Uterus (tissue), 4 donors: ENCODE results near the gene CEMIP. TPM values are rescaled to one million over a fixed set of nuclear protein-coding genes. Genes with fewer than 3 reads are reported as not detected.

Experiments used
- DNase-seq, 2 donors: peaks; one replicate each; pipeline ENCODE4 v3.0.0-alpha.2; 2019 to 2020
- H3K27ac ChIP-seq, 2 donors: fragments of 200-600 bp; sonication (generic); 1 replicate in 1 of 2; 2 replicates in 1 of 2; pipeline ENCODE4 v1.5.1; 2016 to 2018
- H3K27me3 ChIP-seq, 2 donors: fragments of 200-600 bp; sonication (generic); one replicate each; pipeline ENCODE4 v1.5.1; 2018 to 2019; ENCODE audit warnings: control low read depth in 1 of 2
- H3K36me3 ChIP-seq, 2 donors: fragments of 200-600 bp; sonication (generic); one replicate each; pipeline ENCODE4 v1.5.1; 2019; ENCODE audit warnings: control low read depth in 1 of 2
- H3K4me1 ChIP-seq, 2 donors: fragments of 200-600 bp; sonication (generic); one replicate each; pipeline ENCODE4 v1.5.1; 2018 to 2019; ENCODE audit warnings: control low read depth in 1 of 2
- H3K4me3 ChIP-seq, 2 donors: fragments of 200-600 bp; sonication (generic); 1 replicate in 1 of 2; 2 replicates in 1 of 2; pipeline ENCODE4 v1.5.1; 2018 to 2019; ENCODE audit warnings: mild to moderate bottlenecking in 1 of 2
- H3K9me3 ChIP-seq, 2 donors: fragments of 200-600 bp; sonication (generic); one replicate each; pipeline ENCODE4 v1.5.1; 2019; ENCODE audit warnings: control low read depth in 1 of 2
- CTCF ChIP-seq, 4 experiments: fragments of 200-600 bp in 2 of 4; fragments of 450-650 bp in 2 of 4; sonication (generic) in 2 of 4; IDR thresholded peaks; one replicate each; pipeline ENCODE4 v1.5.1; 2016 to 2019; ENCODE audit warnings: antibody characterized with exemption in 4 of 4, mild to moderate bottlenecking in 2 of 4, moderate library complexity in 1 of 4
- POLR2A ChIP-seq, 2 donors: fragments of 450-650 bp; IDR thresholded peaks; one replicate each; pipeline ENCODE4 v1.6.1; 2016; ENCODE audit warnings: antibody characterized with exemption in 2 of 2, mild to moderate bottlenecking in 1 of 2, moderate library complexity in 1 of 2
- intact Hi-C: fragments of 100-400 bp; cut with DNase I; formaldehyde crosslinking; loops from one replicate; pipeline ENCODE4 v1.15.1; 2023; ENCODE audit warnings: low total_unique reads
- total RNA-seq, 4 donors: library from RNA; depleted of rRNA in 3 of 4; stranded (reverse); fragments of >200 nt in 3 of 4; gene quantifications; one replicate each; pipeline versions ENCODE4 v1.1.0 to v1.2.4, GENCODE V29; 2014 to 2023
- donor health status: DM: yes; HTN: yes; CAD: no.

Gene CEMIP
- total RNA-seq, 4 donors from 2014 or later = under 0.01 to 1.9 (median 1.1) TPM

- no peaks in the 10 kb centered on the region for H3K36me3 ChIP-seq
- H3K9me3 ChIP-seq = no peaks in the 10 kb centered on the region
- intact Hi-C loops = no loop called here
- H3K4me1 ChIP-seq = no peaks in the 10 kb centered on the region
- H3K27ac ChIP-seq = no peak overlapping the region
- H3K4me3 ChIP-seq = no peak overlapping the region
- H3K27me3 ChIP-seq = no peaks in the 10 kb centered on the region
- DNase-seq = no peak
- TF ChIP-seq POLR2A (IDR thresholded peaks at IDR 0.05) (no peak), CTCF (IDR thresholded peaks at IDR 0.05) (no peak)
These were observed 44.0 kb downstream of the CEMIP start for GRCh38 chr15:80823120-80823519.

DNA sequence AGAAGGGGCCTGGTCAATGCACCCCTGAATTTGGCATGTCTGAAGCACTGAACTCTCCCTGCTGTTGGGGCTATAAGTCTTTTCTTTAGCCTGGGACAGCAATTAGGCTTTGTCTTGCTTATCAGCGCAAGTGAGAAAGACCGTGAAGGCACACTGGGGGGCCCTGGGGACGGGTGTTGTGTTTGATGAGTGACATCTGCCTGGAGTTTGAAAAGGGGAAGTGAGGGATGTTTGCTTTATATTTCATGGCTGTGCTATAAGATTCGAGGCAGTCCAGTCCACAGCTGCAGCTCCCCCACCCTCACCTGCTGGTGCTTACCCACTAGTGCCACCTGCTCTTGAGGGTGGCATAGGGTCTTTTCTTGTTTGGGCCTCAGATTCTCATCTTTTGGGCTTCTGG, 44.8 kb downstream of the CEMIP start:
- Histone ChIP-seq H3K4me3 (no peak overlapping the region), H3K27me3 (no peaks in the 10 kb centered on the region), H3K4me1 (no peaks in the 10 kb centered on the region), H3K9me3 (no peaks in the 10 kb centered on the region), H3K27ac (no peak overlapping the region), H3K36me3 (no peaks in the 10 kb centered on the region)
- DNase-seq = no peak
- no peak for TF ChIP-seq CTCF (IDR thresholded peaks at IDR 0.05)
- no peak for TF ChIP-seq POLR2A (IDR thresholded peaks at IDR 0.05)
- intact Hi-C loops = no loop called here

GRCh38 chr15:80825361-80826030, 46.3 kb downstream of the CEMIP start:
- Histone ChIP-seq H3K27ac (no peak overlapping the region), H3K4me3 (no peak overlapping the region), H3K4me1 (no peaks in the 10 kb centered on the region), H3K36me3 (no peaks in the 10 kb centered on the region), H3K9me3 (no peaks in the 10 kb centered on the region), H3K27me3 (no peaks in the 10 kb centered on the region)
- intact Hi-C loops = no loop called here
- no peak for TF ChIP-seq POLR2A (IDR thresholded peaks at IDR 0.05)
- TF ChIP-seq CTCF (IDR thresholded peaks at IDR 0.05) = no peak
- no peak for DNase-seq

GRCh38 chr15:80828796-80829195, 49.6 kb downstream of the CEMIP start:
- H3K4me3 ChIP-seq = no peak overlapping the region
- H3K27ac ChIP-seq = no peak overlapping the region
- intact Hi-C loops = no loop called here
- no peaks in the 10 kb centered on the region for H3K9me3 ChIP-seq
- TF ChIP-seq POLR2A (IDR thresholded peaks at IDR 0.05) (no peak), CTCF (IDR thresholded peaks at IDR 0.05) (no peak)
- H3K4me1 ChIP-seq = no peaks in the 10 kb centered on the region
- DNase-seq = no peak
- no peaks in the 10 kb centered on the region for H3K27me3 ChIP-seq
- no peaks in the 10 kb centered on the region for H3K36me3 ChIP-seq

- no peak for TF ChIP-seq POLR2A (IDR thresholded peaks at IDR 0.05)
- no peak for TF ChIP-seq CTCF (IDR thresholded peaks at IDR 0.05)
- Histone ChIP-seq H3K27me3 (no peaks in the 10 kb centered on the region), H3K9me3 (no peaks in the 10 kb centered on the region), H3K36me3 (no peaks in the 10 kb centered on the region), H3K4me3 (no peak overlapping the region), H3K4me1 (no peaks in the 10 kb centered on the region), H3K27ac (no peak overlapping the region)
- intact Hi-C loops = no loop called here
- no peak for DNase-seq
These were observed 51.5 kb downstream of the CEMIP start for GRCh38 chr15:80830677-80831076.
